Stimulated activated CD4-positive, alpha-beta T cell treated with anti-CD3 and anti-CD28 coated beads, TNF-alpha, amount 100 ng/mL, for 4 hours (primary cell): ENCODE results near the gene AXIN2.

Experiments
- DNase-seq, 3 experiments: peaks; one replicate each; pipeline ENCODE4 v3.0.0-alpha.2; 2020; ENCODE audit warnings: low read depth in 3 of 3

AXIN2 gene, protein sequence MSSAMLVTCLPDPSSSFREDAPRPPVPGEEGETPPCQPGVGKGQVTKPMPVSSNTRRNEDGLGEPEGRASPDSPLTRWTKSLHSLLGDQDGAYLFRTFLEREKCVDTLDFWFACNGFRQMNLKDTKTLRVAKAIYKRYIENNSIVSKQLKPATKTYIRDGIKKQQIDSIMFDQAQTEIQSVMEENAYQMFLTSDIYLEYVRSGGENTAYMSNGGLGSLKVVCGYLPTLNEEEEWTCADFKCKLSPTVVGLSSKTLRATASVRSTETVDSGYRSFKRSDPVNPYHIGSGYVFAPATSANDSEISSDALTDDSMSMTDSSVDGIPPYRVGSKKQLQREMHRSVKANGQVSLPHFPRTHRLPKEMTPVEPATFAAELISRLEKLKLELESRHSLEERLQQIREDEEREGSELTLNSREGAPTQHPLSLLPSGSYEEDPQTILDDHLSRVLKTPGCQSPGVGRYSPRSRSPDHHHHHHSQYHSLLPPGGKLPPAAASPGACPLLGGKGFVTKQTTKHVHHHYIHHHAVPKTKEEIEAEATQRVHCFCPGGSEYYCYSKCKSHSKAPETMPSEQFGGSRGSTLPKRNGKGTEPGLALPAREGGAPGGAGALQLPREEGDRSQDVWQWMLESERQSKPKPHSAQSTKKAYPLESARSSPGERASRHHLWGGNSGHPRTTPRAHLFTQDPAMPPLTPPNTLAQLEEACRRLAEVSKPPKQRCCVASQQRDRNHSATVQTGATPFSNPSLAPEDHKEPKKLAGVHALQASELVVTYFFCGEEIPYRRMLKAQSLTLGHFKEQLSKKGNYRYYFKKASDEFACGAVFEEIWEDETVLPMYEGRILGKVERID

DNA sequence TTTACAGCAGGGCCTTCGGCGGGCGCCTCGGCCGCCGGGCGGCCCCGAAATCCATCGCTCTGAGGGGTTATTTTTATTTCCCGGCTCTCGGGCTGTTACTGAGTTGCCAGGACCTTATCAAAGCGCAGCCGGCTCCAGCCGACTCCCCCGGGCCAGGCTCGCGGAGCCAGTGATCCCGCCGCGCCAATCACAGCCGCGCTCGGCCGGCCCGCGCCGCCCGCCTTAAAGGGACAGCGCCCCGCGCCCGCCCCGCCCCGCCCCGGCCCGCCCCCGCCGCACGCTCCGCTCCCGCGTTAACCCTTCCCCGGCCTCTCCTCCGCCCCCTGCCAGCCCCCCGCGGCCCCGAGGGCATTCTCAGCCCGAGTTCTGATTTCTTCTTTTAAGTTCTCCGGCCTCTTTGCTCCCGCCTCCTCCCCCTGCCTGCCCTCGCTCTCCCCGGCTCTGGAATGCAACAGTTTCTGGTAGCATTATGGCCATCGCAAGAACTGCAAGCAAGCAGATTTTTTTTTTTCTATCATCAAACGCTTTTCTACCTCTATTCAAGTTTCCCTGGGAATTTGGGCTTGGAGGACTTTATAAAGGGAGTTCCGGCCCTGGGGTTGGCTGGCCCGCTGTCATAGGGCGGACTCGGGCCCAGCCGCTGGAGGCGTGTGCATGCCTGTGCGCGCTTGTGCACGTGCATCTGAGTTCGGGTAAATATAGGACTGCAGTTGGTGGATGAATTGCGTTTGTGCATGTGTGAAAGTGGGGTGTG, at the start of gene AXIN2:
Gene AXIN2 (minus strand): TSS at position 197 of the 754 bp plus-strand sequence. CDS start 3,028 bp downstream, outside the sequence.
- peak; percentile 70 to 78 (median 71) for DNase-seq

DNA sequence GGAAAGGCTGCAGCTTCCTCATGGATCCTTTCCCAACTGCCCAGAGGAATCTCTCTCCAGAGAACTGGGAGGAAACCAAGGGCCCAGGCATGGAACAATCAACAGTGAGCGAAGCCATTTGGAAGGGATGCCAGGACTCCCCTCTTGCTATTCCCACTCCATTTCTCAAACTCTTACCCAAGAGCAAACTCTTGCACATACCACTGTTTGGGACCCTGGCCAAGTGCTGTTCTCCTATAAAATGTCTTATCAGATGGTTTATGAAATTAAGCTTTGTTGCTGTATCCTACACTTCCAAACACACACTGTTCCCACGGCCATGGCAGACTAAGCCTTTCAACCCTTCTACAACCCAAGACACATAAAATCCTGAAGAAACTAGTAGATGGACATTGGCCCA, 48.3 kb upstream of the AXIN2 start:
- no peak for DNase-seq

DNA sequence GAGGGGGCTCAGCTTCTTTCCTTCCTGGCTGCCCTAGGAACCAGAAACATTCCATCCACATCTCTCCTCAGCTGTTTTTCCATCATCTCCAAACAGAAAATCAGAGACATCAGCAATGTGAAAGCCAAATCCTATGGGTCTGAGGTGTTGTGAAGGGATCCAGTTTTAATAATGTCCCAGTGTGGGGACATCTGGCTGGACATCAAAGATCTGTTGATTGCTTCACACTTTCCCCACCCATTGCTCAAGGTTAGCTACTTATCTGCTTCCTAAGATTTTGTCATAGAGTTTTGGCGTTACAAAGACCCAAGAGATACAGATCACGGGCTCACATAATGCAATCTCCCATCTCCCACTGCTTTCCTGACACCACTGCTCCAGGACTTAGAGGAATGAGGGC, 47.8 kb upstream of the AXIN2 start:
- no peak for DNase-seq

DNA sequence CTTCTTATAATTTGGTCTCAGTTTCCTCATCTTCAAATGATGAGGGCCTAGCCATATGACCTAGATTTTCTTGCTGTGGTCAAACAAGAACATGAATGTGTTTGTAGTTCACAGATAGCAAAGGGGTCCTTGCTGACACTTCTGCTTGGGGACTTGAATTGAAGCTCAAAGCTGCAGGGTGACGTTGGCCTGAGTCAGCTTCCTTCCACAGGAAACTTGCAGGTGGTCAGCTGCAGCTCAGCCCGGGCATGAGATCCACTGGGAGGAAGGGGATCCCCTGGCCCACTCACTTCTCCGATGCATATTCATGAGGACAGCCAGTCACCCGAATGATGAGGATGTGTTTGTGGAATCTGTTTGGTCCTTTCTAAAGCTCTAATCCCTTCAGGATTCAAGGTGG, 42.6 kb upstream of the AXIN2 start:
- DNase-seq, result no peak

DNA sequence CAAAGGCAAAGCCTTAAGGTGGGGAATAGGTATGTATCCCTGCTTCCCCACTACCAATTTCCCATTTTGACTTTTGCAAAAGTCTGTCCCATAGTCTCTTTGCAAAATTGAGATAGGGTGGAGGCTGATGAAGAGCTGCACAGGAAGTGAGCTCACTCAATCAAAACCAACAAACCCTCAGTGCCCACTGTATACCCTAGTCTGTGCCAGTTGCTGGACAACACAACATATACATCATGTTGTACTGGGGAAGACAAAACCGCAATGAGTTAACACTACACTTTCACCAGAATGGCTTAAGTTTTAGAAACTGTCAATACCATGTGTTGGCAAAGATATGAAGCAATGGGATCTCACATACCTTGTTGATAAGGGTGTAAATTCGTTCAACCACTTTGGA, 40.4 kb upstream of the AXIN2 start:
- DNase-seq, result no peak

DNA sequence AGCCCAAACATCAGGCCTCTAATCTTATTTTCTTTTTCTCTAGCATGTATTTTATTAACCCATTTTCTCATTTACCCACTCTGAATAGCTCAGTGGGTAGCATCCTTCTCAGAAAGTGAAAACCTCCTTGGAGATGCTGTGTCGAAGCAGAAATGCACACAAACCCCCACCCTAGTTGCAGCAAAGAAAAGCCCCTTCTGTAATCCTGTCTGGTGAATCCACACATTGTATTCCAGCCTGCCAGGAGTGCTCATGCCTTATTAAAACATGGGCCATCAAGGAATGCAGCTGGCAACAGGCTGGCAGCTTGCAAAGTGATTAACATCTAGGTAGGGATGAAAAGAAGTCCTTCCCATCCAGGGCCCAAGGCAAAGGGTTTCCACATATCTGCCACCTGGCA, 39.7 kb upstream of the AXIN2 start:
- DNase-seq, result no peak

DNA sequence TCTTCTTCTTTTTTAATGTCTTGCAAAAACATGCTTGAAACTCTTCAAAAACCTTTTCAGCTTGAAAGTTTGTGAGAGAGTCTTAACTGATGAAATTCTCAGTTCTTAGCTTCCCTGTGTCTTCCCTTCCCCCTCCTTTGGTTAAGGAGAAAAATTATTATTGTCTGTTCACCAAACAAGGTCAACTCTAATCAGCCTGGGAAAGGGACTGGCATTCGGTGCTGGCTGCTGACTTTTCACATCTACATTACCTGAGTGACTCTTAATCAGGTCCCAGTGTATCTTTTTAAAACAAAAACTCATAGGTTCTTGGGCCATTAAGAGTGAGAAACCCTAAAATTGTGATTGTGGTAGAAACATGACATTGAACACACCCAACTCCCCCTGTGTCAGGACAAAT, 39.1 kb upstream of the AXIN2 start:
- DNase-seq, result no peak

DNA sequence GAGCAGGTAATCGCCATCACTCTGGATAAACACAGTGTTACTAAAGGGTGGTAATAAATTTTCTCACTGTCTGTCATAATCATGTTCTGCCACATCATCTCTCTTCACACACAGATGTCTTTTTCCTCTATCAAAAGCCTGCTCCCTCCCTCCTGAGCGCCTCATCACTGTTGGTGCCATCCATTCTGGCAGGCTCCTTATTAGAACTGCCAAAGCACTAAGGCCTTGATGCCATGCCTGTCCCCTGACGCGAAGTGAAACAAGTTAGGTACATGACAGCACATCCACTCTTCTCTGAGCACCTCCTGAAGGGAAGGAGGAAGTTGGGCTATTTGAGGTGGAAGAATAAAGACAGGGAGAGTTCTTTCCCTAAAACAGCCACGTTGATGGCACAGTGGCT, 38.2 kb upstream of the AXIN2 start:
- no peak for DNase-seq

DNA sequence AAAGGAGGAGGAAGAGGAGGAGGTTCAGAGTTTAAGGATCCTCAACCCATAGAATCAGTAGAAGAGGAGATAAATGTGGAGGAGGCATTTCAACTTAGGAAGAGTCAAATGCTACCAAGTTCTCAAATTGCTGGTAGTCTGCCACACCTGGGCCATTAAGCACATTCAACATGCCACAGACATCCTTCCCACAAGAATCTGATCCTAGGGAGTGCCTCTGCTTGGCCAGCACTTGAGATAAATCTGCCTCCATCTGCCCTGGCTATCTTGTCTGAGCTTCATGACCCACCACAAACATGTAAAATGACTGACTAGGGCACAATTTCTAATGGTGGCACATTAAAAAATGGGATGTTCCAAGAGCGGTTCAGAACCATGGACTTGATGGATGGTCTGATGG, 37.3 kb upstream of the AXIN2 start:
- no peak for DNase-seq

DNA sequence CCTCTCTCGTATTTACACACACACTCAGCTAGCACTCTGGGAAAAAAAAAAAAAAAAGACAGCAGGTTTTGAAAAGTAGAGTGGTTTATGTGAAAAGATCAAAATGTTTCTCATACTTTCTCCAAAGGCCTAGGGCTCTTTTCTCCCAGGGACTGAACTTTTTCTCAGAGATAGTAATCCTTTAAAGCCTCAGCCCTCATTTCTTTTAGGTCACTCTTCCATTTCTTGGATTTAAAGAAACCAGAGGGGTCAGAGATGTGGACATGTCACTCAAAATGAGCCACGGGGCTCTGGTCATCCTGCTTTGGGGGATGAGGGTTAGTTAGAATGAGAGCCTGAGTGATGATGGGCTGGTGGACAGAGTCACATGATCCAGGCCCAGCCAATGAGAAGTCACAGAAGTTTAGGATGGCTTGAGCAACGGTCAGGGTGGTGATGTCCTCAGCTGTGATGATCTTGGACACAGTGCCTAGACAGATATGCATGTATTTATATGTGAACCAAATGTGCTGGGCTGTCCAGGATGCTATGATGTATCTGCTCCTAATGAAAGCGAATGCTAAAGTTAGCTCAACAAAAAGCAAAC, 33.7 kb upstream of the AXIN2 start:
- DNase-seq, result no peak

DNA sequence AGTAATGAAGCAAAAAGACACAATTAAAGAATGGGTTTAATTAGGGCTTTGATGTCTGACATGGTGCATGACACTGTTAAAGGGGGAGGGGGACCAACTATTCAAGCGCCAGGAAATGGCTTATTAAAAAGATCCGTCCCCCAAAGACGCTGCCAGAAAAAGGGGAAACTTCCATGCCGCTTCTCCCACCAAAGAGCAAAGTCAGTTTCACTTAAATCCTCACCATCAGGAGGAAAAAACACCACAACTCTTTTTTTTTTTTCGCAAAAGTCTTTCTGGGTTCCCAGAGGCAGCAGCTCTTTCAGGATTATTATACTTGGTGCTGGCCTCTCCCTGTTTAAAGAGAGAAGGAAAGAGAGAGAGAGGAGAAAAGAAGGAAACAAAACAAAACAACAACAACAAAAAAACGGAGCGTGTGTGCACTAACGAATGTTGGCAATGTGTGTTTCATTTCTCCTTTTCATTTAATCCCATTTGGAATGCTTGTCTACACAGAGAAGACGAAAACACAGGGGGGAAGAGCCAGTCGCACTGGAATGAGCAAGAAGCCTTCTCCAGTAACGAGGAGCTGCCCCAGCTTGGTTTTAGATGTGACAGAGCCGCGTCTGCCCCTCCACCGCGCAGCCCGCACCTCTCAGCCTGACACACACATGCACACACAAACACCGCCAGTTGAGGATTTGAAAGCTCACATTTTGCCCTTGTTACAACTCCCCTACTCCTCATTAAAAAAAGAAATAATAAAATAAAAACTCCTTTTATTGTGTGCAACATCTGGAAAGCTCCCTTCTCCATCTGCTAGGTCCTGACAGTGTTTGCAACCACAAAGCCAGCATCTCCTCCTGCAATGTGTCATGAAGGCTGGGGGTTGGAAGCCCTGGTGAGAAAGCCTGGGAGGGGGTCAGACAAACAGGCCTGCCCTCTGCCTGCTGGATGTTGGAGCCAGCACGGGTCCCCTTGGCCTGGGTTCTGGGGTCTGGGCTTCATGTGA, 32.7 kb upstream of the AXIN2 start:
- no peak for DNase-seq

DNA sequence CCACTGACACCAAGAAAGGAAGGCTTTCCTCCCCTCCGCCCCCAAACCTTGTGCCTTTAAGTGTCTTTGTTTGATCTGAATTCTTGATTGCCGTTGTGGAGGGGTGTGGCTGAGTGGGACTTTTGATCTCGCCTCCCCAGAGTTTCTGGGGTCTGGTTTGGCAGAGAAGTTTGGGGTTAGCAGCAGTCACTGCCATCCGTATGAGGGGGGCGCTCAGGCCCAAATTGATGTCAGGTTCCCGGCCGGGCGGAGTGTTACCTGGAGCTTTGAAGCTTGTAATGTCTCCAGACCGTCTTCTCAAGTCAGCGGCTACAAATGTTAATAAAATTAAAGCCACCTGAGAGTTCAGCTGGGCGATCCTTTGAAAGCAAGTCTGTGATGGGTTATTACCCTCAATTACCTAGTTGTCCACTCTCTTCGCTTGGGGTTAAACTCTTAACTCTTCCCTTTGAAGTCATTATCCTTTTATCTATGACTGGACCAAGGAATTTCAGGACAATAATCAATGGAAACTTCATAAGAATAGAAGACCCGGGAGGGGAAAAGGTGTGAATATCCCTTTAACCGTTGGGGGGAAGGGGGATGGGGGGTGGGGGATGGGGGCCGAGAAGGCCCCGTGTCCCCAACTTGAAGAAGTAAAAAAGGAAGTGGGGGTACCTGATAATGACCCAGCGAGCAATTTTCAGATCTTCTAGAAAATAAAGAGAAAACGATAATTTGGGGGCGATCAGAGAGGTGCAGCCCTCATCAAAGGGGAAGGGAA, 31.8 kb upstream of the AXIN2 start:
- DNase-seq, result no peak

DNA sequence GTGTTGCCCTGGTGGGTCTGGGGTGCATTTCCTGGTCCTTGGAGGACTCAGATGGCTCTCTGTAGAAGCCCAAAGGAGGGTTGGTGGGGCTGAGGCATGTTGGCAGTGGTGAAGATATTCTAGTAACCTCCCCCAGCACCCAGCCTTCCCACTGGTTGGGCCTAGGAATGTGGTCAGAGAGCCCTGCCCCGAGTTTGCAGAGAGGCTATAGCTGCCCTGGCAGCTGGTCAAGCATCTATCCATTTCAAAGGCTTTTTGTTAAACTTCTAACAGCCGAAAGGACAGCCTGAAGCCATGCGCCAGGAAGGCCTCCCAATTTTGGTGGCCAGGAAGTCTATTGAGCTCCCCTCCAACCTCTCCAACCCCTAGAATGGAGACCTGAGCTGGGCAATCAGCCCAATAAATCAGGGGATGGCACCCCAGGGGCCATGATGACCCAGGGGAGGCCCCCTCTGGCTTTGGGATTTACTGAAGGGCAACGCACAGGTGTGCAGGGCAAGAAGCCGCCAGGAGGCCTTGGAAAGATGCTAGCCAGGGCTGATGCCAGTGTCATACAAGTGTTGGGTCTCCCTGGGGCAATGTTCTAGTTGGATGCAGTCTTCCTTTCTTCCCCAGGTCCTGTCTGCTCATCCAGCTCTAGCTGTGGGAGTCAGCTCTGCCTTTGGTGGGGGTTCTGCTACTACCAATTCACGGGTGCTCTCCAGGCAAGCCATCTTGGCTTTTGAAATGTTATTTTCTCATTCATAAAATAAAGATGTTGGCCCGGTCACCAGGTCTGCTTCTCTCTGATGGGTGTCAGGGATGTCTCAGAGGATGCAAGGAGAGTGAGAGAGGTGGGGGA, 30.9 kb upstream of the AXIN2 start:
- DNase-seq, result no peak

DNA sequence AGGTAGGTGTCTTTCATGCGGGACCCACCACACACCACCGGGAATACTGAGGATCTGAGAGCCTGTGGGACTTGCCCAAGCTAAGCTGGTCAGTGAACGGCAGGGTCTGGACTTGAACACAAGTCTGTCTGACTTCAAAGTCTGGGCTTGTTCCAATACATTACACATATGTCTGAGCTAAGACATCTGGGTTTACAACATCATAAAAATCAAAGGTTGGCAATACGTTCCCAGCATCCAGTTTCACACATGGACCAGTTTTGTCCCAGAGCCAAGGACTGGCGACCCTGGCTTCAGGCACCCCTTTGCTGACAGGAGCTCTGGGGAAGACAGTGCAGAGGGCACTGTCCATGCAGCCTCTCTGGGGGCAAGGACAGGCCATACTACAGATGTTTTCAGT, 27.9 kb upstream of the AXIN2 start:
- no peak for DNase-seq

DNA sequence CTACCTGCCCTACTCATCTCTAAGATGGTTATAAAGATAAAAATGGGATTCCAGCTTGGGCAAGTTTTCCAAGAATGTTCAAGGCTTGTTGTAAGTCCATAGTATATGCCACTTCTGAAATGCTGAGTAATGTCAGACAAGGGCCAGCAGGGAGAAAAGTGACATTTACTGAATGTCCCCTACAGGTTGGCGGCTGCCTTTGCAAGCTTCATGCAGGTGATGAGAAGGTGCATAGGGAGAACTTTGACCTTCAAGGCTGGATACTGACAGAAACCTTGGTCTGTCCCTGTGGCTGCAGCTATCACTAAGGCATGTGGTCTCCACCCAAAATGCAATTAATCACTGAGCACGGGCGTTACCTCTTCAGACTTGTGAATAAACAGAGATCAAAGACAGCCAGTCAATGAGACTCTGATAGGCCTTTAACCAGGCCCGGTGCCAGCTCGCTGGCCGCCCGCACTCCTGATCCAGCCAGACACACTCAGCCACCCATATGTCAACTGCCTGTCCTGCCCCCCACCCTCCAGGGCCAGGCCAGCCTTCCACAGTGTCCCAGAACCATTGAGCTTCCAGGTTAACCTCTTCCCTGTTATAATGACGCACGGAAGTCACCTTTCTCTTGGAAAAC, 26.8 kb upstream of the AXIN2 start:
- DNase-seq, result no peak

DNA sequence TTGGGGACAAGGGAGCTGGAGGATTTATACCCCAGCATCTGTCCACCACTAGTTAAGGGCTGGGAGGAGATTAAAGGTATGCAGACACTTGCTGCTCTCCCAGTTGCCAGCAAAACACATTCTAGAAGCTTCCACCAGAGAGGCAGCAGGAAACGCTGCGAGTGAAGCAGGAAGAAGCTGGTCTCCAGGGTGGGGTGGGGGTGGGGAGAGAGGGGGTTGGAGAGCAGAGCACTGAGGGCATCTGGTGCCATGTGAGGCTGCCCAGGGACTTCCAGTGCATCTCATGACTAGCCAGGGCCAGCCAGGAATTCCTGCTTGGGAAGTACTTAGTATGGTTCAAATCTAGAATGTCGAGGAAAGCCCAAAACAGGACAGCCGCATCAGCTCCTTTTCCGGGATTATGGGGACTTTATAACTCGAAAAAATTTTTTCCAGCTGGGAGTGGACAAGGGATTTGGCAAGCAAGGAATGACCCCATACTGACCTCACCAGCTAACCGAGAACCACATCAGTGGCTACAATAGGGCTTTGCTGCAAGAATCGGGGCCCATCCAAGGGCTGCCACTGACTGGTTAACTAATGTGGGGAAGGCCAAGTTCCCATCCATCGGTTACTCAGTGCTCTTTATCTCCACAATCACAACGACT, 26.2 kb upstream of the AXIN2 start:
- DNase-seq, result no peak

DNA sequence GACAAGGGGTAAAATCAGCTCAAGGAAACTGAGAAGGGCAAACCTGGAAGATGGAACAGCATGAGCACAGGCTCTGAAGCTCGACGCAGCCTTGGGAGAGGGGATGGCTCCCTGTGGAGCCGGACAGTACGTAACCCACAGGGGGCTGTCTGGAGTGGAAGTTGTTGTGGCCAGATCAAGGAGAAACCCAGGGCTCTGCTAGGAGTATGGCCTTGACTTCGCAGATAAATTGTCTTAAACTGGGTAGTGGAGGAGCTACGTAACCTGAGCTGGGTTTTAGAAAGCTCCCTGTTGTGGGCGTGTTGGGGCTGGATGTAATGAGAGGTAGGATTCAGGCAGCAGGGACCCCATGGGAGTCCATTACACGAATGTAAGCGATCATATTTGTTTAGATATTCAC, 25.5 kb upstream of the AXIN2 start:
- no peak for DNase-seq
